NCI-H2029 treated with DMSO at 0.1 percent for 48 hours (cell line): ENCODE results near the gene PRR35.

Experiments
- DNase-seq: peaks from one replicate; lab custom pipeline; 2025; lab: John Stamatoyannopoulos, UW

PRR35 gene

GRCh38 chr16:564690-565418 lies 4.7 kb downstream of the PRR35 start:
- DNase-seq: no peak

- DNase-seq: no peak
Measured at GRCh38 chr16:565419-566330, 5.5 kb downstream of the PRR35 start.

GRCh38 chr16:566475-567372 lies 6.5 kb downstream of the PRR35 start, which contains the start of gene NHLRC4:
Gene NHLRC4, plus strand, starts transcription at chr16:567005. Its CDS starts 1,043 bp downstream, at chr16:568048.
- DNase-seq: no peak

GRCh38 chr16:567373-568256 lies 7.4 kb downstream of the PRR35 start:
- DNase-seq: no peak

- DNase-seq: no peak
Measured at GRCh38 chr16:568401-569258, 8.4 kb downstream of the PRR35 start.

- DNase-seq: no peak
Measured at GRCh38 chr16:569445-570254, 9.5 kb downstream of the PRR35 start, which contains the start of gene PIGQ. Gene PIGQ, plus strand, starts transcription at chr16:569968. Its CDS starts 4,107 bp downstream, at chr16:574075.

GRCh38 chr16:572865-573650 lies 12.9 kb downstream of the PRR35 start:
- no peak for DNase-seq

- DNase-seq: no peak
Measured at GRCh38 chr16:574021-574760, 14.0 kb downstream of the PRR35 start.

GRCh38 chr16:575354-576196 lies 15.4 kb downstream of the PRR35 start:
- no peak for DNase-seq

- DNase-seq: no peak
Measured at GRCh38 chr16:576197-576822, 16.1 kb downstream of the PRR35 start.

GRCh38 chr16:576823-577201 lies 16.6 kb downstream of the PRR35 start:
- DNase-seq: no peak

GRCh38 chr16:577796-578195 lies 17.6 kb downstream of the PRR35 start:
- no peak for DNase-seq

- DNase-seq: no peak
Measured at GRCh38 chr16:578232-578869, 18.2 kb downstream of the PRR35 start.

- no peak for DNase-seq
Measured at GRCh38 chr16:578870-579405, 18.7 kb downstream of the PRR35 start.
